Measurements from ENCODE around the gene GSTT2B.
"Not testable (repeated sequence)": the region's sequence is repeated elsewhere in the genome, so short reads cannot be mapped to it uniquely, and the experiment has no call there.

The GSTT2B gene

DNA sequence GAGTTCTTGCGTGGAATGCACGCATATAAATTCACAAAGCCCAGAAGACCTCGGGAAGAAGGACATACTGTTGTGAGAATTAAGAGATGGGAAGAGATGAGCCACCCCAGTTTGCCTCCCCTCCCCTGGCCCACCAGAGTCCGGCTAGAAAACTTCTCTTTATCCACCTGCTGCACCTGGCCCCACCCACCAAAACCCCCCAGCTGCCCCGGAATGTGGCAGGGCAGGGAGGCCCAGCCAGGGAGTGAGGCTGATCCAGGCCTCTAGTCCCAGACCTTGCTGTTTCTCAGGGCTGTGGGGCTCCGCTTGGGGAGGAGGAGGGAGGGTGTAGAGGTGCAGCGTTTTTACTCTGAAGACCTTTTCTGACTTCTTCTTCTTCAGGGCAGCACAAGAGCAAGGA lies 19.6 kb upstream of the GSTT2B start:
- not testable (repeated sequence) for DNase-seq

GRCh38 chr22:23979557-23980240 lies 18.7 kb upstream of the GSTT2B start, which contains the start of gene GSTT2:
TSS of gene GSTT2 (plus strand) at chr22:23980134.
- not testable (repeated sequence) for DNase-seq

GRCh38 chr22:23977304-23977703 lies 16.3 kb upstream of the GSTT2B start:
- not testable (repeated sequence) for DNase-seq

- DNase-seq, result not testable (repeated sequence)
These were observed 13.9 kb upstream of the GSTT2B start for GRCh38 chr22:23974836-23975352.

DNA sequence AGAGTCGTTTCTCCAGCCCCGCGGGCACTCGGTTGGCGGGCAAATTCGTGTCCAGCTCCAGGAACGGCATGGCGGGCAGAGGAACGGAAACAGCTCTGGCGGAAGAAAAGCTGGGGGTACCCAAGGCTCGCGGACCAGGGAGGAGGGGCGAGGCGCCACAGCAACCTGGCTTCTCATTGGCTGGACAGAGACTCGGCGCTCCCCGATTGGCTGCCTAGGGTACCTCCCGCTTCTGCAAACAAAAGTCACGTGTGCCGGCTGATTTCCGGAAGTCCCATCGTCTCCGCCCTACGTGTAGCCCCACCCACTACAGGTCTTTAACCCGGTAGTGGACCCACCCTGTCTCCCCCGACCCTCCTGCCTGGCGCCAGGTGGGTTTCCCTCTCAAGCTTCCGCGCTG lies 13.3 kb upstream of the GSTT2B start, which contains the start of gene DDT:
DDT (minus strand) TSS at position 97 of the 400 bp plus-strand sequence; CDS start at position 70, 27 bp downstream.
- not testable (repeated sequence) for DNase-seq

GRCh38 chr22:23971927-23972326 lies 10.9 kb upstream of the GSTT2B start:
- not testable (repeated sequence) for DNase-seq

DNA sequence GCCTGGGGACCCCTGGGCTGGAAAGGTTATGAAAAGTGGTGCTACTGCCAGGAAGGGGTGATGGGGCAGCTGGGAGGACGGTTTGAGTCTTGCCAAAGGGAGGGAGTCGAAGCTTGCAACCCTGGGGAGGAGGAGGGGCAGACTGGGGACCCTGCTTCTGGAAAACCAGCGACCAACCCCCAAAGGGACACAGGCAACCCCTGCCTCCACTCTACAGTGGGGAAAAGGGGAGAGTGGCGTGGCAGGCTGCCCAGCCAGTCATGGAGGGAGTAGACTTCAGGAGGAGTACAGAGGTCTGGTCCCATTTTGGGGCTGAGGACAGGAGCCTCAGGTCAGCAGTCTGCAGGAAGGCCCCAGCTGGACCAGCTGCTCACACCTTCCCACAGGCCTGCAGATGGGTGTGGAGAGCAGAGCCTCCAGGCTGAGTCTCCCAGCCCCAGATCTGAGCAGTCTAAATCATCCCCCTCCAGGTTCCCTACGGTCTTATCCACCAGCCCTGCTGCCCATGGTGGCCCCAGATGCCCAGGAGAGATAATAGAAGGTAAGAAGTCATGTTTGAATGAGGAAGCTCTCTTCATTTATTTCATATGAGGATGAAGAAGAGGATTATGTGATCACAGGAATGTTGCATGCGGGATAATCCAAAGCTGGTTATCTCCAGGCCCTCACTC lies 10.0 kb upstream of the GSTT2B start:
- no peak for DNase-seq

DNA sequence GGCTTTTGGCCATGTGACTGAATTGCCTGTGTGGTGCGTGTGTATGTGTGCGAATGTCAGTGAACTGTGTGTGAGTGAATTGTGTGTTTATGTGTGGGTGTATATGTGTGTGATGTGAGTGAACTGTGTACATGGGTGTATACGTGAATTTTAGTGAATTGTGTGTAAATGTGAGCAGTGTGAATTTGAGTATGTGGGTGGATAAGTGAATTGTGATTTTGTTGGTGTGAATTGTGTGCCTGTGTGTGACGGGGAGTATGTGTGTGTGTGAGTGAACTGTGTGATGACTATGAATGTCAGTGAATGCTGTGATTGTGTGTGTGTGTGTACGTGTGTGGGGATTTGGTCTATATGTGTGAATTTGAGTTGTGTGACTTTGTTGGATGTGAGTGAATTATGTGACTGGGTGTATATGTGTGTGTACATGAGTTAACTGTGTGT lies 9.2 kb upstream of the GSTT2B start:
- no peak for DNase-seq

GRCh38 chr22:23969071-23969470 lies 8.1 kb upstream of the GSTT2B start:
- no peak for DNase-seq

GRCh38 chr22:23966568-23966967 lies 5.6 kb upstream of the GSTT2B start, which contains the start of gene DDTL:
TSS of gene DDTL (plus strand) at chr22:23966888. CDS start at chr22:23966915, 27 bp downstream.
- not testable (repeated sequence) for DNase-seq

GRCh38 chr22:23966094-23966493 lies 5.1 kb upstream of the GSTT2B start:
- DNase-seq, result not testable (repeated sequence)

GRCh38 chr22:23956301-23956900 lies 4.6 kb downstream of the GSTT2B start:
- peak; percentile 45 for DNase-seq

DNA sequence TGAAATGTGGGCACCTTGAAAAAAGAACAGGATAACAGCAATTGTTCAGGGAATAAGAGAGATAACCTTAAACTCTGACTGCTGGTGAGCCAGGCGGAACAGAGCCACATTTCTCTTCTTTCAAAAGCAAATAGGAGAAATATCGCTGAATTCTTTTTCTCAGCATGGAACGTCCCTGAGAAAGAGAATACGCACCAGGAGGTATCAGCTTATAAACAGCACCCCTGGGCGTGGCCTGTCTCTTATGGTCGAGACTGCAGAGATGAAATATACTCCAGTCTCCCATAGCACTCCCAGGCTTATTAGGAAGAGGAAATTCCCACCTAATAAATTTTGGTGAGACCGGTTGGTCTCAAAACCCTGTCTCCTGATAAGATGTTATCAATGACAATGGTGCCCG lies 5.1 kb downstream of the GSTT2B start:
- not testable (repeated sequence) for DNase-seq

GRCh38 chr22:23954991-23955305 lies 6.0 kb downstream of the GSTT2B start:
- DNase-seq, result not testable (repeated sequence)

- not testable (repeated sequence) for DNase-seq
These were observed 6.6 kb downstream of the GSTT2B start for GRCh38 chr22:23954193-23954990.

DNA sequence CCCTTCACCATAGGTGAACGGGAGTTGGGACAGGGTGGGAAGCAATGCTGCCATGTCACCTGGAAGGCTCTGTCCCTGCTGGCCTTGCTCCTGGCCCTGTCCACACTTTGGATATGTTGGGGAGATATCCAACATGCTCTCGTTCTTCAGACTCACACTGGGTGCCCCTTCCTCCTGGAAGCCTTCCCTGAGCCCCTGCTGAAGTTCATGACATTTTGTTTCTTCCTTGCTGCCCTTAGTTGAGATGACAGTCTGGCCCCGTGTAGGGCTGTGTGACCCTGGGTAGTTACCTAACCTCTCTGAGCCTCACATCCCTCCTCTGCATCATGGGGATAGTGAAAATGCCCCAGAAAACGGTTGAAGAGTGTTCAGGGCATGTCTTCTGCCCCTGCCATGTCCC lies 7.5 kb downstream of the GSTT2B start:
- not testable (repeated sequence) for DNase-seq

GRCh38 chr22:23952794-23953405 lies 8.1 kb downstream of the GSTT2B start:
- not testable (repeated sequence) for DNase-seq

DNA sequence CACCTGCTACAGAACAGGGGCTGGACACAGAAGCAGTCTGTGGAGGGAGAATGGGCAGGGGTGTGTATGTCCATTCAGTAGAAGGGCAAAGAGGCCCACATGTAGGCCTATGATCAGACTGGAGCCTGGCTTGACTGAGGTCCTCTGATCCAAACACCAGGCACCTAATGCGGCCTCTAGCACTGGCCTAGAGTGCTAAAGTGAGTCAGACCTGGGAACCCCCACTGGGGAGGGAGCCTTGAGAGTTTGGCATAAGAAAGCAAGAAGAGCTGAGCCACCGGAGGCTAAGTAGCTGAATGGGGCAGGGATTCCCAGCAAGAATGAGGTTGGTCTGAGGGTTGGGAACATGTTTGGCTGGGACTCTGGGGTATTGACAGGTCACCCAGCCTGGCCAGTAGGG lies 9.6 kb downstream of the GSTT2B start:
- DNase-seq, result not testable (repeated sequence)

DNA sequence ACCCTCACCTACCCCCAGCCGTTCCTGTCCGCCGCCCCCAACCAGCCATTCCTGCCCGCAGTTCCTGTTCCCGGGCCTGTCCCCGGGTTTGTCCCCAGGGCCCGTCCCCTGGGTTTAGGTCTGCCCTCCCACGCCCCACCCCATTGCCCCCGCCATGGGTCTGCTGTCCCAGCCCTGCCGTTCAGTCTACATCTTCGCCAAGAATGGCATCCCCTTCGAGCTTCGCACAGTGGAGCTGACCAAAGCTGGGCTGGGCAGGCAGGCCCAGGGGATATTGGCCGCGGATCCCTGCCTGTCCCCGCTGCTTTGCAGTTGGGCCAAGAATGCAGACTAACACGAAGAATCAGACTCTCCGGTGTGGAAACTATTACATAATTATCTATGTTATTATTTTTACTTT lies 11.2 kb downstream of the GSTT2B start:
- not testable (repeated sequence) for DNase-seq

- not testable (repeated sequence) for DNase-seq
These were observed 13.6 kb downstream of the GSTT2B start for GRCh38 chr22:23947391-23947790.

- DNase-seq, result not testable (repeated sequence)
These were observed 20.8 kb downstream of the GSTT2B start for GRCh38 chr22:23940166-23940565.

DNA sequence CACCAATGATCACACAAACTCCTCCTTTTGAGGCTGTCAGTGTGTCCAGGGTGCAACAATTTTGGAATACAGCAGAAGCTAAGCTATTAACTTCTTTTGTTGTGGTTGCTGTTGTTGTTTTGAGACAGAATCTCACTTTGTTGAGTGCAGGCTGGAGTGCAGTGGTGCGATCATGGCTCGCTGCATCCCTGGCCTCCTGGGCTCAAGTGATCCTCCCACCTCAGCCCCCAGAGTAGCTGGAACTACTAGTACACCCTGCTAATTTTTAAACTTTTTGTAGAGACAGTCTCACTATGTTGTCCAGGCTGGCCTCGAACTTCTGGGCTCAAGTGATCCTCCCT lies 22.0 kb downstream of the GSTT2B start:
- no peak for DNase-seq

Measured in MV-4-11 (cell line).